K562 (cell line): Measurements from ENCODE around the gene POPDC3. TPM values are rescaled to one million over a fixed set of nuclear protein-coding genes. Genes with fewer than 3 reads are reported as not detected.

Source experiments
- ATAC-seq: fragments of 200-7000 bp; cut with Tn5 transposase; 3 replicates; pipeline ENCODE4 v1.9.1; 2020; ENCODE audit warnings: moderate library complexity
- BruUV-seq: library from RNA; stranded (reverse); fragments of 400-500 nt; replicated peaks from 2 replicates; lab custom pipeline; 2021; lab: Mats Ljungman, UMichigan
- CTCF ChIA-PET: fragments of 300-600 bp; formaldehyde crosslinking; extraction: SDS; loops from one replicate; lab custom pipeline; 2021; ENCODE audit warnings: low intra/inter-chr PET ratio; lab: Yijun Ruan, JAX
- POLR2A ChIA-PET: fragments of 300-600, 350-650 bp; sonication (Branson Sonifier 250); formaldehyde crosslinking; extraction: SDS; loops from one replicate; lab custom pipeline; 2021; ENCODE audit warnings: antibody characterized with exemption, inconsistent platforms; lab: Yijun Ruan, JAX
- DNase-seq, 4 experiments: peaks; one replicate each; pipeline versions ENCODE4 v3.0.0 to v3.0.0-alpha.2; 2011 to 2018; ENCODE audit warnings: low spot score in 3 of 4, mixed read lengths in 3 of 4; ENCODE audit errors: extremely low read depth in 1 of 4
- FAIRE-seq: peaks from 2 replicates; lab custom pipeline; 2011; peaks lifted over from hg19 to GRCh38; lab: Jason Lieb, UNC
- H2AFZ ChIP-seq: 2 replicates; pipeline ENCODE4 v1.6.0; 2011; ENCODE audit warnings: low read depth, low read length, control low read depth, inconsistent platforms
- H3K27ac ChIP-seq: fragments of 200-600 bp; 3 replicates; pipeline ENCODE4 v1.8.0; 2011; ENCODE audit warnings: low read depth, mild to moderate bottlenecking, control low read depth, inconsistent platforms, low read length, moderate library complexity, mixed read lengths; ENCODE audit errors: extremely low read depth
- H3K27me3 ChIP-seq, 2 experiments: fragments of 300-600 bp in 1 of 2; 2 replicates in 1 of 2; 3 replicates in 1 of 2; pipeline versions ENCODE4 v1.6.0 to v1.8.0; 2011; ENCODE audit warnings: inconsistent platforms in 2 of 2, low read length in 2 of 2, mild to moderate bottlenecking in 1 of 2, mixed read lengths in 1 of 2, moderate library complexity in 1 of 2; ENCODE audit not compliant: control insufficient read depth in 2 of 2, insufficient read depth in 2 of 2
- H3K36me3 ChIP-seq: fragments of 300-600 bp; 3 replicates; pipeline ENCODE4 v1.8.0; 2011; ENCODE audit warnings: mild to moderate bottlenecking, low read length, inconsistent platforms; ENCODE audit not compliant: control insufficient read depth, insufficient read depth
- H3K4me1 ChIP-seq, 2 experiments: fragments of 200-600 bp in 1 of 2; replicated peaks in 1 of 2; 2 replicates in 1 of 2; 3 replicates in 1 of 2; pipeline versions ENCODE4 v1.5.1 to v1.8.0; 2011; ENCODE audit warnings: inconsistent platforms in 2 of 2, low read length in 2 of 2, mild to moderate bottlenecking in 1 of 2, mixed read lengths in 1 of 2, moderate library complexity in 1 of 2; ENCODE audit not compliant: control insufficient read depth in 2 of 2, insufficient read depth in 2 of 2
- H3K4me2 ChIP-seq: 2 replicates; pipeline ENCODE4 v1.6.1; 2011; ENCODE audit warnings: low read length, control low read depth, inconsistent platforms, mixed read lengths; ENCODE audit not compliant: insufficient read depth
- H3K4me3 ChIP-seq: fragments of 200-600 bp; sonication (generic), shearing (Covaris generic); 2 replicates; pipeline ENCODE4 v1.5.1; 2016; ENCODE audit warnings: control low read depth, inconsistent platforms
- H3K79me2 ChIP-seq: fragments of 200-600 bp; 3 replicates; pipeline ENCODE4 v1.8.0; 2011; ENCODE audit warnings: low read length, inconsistent platforms; ENCODE audit not compliant: control insufficient read depth, insufficient read depth
- H3K9ac ChIP-seq, 2 experiments: 2 replicates each; pipeline versions ENCODE4 v1.6.0 to v1.6.1; 2011; ENCODE audit warnings: low read depth in 2 of 2, low read length in 2 of 2, control low read depth in 1 of 2, inconsistent platforms in 1 of 2, mild to moderate bottlenecking in 1 of 2, mixed read lengths in 1 of 2; ENCODE audit not compliant: insufficient read depth in 1 of 2
- H3K9me1 ChIP-seq: one replicate; pipeline ENCODE4 v1.6.0; 2011; ENCODE audit warnings: inconsistent platforms, mild to moderate bottlenecking, low read length, moderate library complexity; ENCODE audit not compliant: control insufficient read depth, insufficient read depth
- H3K9me3 ChIP-seq: replicated peaks from 2 replicates; pipeline ENCODE4 v1.5.1; 2011; ENCODE audit warnings: low read depth, low read length, inconsistent platforms; ENCODE audit not compliant: control insufficient read depth, insufficient read depth
- H4K20me1 ChIP-seq: replicated peaks from 2 replicates; pipeline ENCODE4 v1.6.1; 2011; ENCODE audit warnings: low read length, inconsistent platforms, mixed read lengths; ENCODE audit not compliant: control insufficient read depth, insufficient read depth
- HBP1 ChIP-seq: fragments of 450-650 bp; formaldehyde crosslinking; IDR thresholded peaks from 2 replicates; pipeline ENCODE4 v1.4.0; 2022; ENCODE audit warnings: missing genetic modification characterization
- HNRNPH1 ChIP-seq: fragments of 200-400 bp; formaldehyde crosslinking; optimal IDR thresholded peaks from 2 replicates; pipeline ENCODE3; 2017; ENCODE audit warnings: low read depth, mild to moderate bottlenecking, low read length, moderate library complexity
- KDM5B ChIP-seq: fragments of 200-600 bp; sonication (generic); IDR thresholded peaks from 2 replicates; pipeline ENCODE4 v1.6.1; 2012; ENCODE audit warnings: low read depth, mild to moderate bottlenecking, moderate library complexity, low read length, control low read depth, inconsistent platforms; ENCODE audit not compliant: insufficient replicate concordance
- ZNF133 ChIP-seq: fragments of 250-450 bp; sonication (Bioruptor Pico); IDR thresholded peaks from 2 replicates; pipeline ENCODE4 v1.4.0; 2020; ENCODE audit warnings: mild to moderate bottlenecking
- WGBS: fragments of 100-300 bp; shearing (Covaris generic); methylation state at CpG from one replicate; pipeline ENCODE4 v1.1.6; 2016; ENCODE audit warnings: low coverage, mixed read lengths; ENCODE audit not compliant: insufficient coverage; ENCODE audit errors: missing lambda C conversion rate; 5-methylcytosine and 5-hydroxymethylcytosine counted together
- in situ Hi-C: fragments of 300-500 bp; cut with MboI; formaldehyde crosslinking; loops from 4 replicates; pipeline ENCODE4 v1.15.0; 2018; ENCODE audit warnings: inconsistent platforms, mixed read lengths
- intact Hi-C: fragments of 100-400 bp; cut with micrococcal nuclease; formaldehyde crosslinking; loops from 2 replicates; pipeline ENCODE4 v1.14.2; 2022
- polyA plus RNA-seq, 8 experiments: library from polyadenylated mRNA; depleted of rRNA in 4 of 8; stranded (reverse) in 5 of 8; unstranded in 3 of 8; fragments of >200 nt; fragmentation: Nextera tagmentation in 2 of 8; fragmentation: Illumina TruSeq in 1 of 8; extraction: Ambion mirVana in 2 of 8; extraction: Trizol in 1 of 8; gene quantifications; 2 replicates each; pipeline versions ENCODE4 v1.2.1 to v1.2.3, GENCODE V29; 2011 to 2014; ENCODE audit warnings: inconsistent platforms in 1 of 8, missing spikeins in 1 of 8
- total RNA-seq, 7 experiments: library from RNA; depleted of rRNA in 6 of 7; stranded (reverse); fragments of >200 nt in 6 of 7; fragmentation: Illumina TruSeq in 2 of 7; extraction: Trizol in 2 of 7; gene quantifications; 2 replicates each; pipeline versions ENCODE4 v1.2.1 to v1.2.3, GENCODE V29; 2011 to 2021; ENCODE audit warnings: low replicate concordance in 1 of 7

POPDC3 gene
- total and polyA plus RNA-seq, 9 of the 15 experiments (the other 6 are each of a cell fraction or from before 2014, with no cell fraction given): 4.0 to 11.8 (median 5.4) TPM

DNA sequence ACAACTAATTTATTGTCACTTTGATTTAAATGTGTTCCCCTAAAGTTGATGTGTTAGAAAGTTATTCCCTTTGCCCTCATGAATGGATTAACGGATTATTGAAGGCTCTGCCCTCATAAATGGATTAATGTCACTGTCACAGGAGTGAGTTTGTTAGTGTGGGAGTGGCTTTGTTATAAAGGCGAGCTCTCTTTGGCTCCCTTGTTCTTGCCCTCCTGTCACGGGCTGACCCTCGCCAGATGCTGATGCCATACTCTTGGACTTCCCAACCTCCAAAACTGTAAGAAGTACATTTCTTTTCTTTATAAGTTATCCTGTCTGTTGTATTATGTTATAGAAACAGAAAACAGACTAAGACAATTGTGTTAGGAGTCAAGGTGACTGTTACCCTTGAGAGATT is 22.7 kb upstream of the POPDC3 start:
- intact Hi-C loops (no loop called here), in situ Hi-C loops (no loop called here)
- no peaks in the 10 kb centered on the region for H3K4me1 ChIP-seq
- H3K27ac ChIP-seq: no peak overlapping the region
- WGBS: 3% methylated on average over 4 of the region's 4 CpGs
- no TSS peak for BruUV-seq
- FAIRE-seq: no peak
- no peak for TF ChIP-seq KDM5B
- TF ChIP-seq HBP1 (CRISPR knock-in tag): no peak
- no peak for TF ChIP-seq ZNF133 (CRISPR knock-in tag)
- TF ChIP-seq HNRNPH1: no peak
- H3K27me3 ChIP-seq: peaks cover 0 to 4% of the 10 kb centered on the region in 2 experiments; a peak in 1 of 5 replicates
- ChIA-PET CTCF (no interaction called here), POLR2A (interaction anchor here (0.6 to 1.5 kb wide), 2 partner anchors 8 to 852 kb away, joined by 4 read pairs; no protein-coding TSS in a partner anchor)
- H3K9me3 ChIP-seq: no peaks in the 10 kb centered on the region
- H3K36me3 ChIP-seq: no peaks in the 10 kb centered on the region
- H4K20me1 ChIP-seq: no peaks in the 10 kb centered on the region
- no peak overlapping the region for H3K4me3 ChIP-seq
- H3K9me1 ChIP-seq: no peaks in the 10 kb centered on the region
- no peak for DNase-seq
- ATAC-seq: no peak
- H2AFZ ChIP-seq: no peak overlapping the region
- H3K4me2 ChIP-seq: no peak overlapping the region
- no peaks in the 10 kb centered on the region for H3K79me2 ChIP-seq
- no peak overlapping the region for H3K9ac ChIP-seq
